Neural crest cell (in vitro differentiated cells): Measurements from ENCODE around the gene FAM76B. TPM values are rescaled to one million over a fixed set of nuclear protein-coding genes. Genes with fewer than 3 reads are reported as not detected.

Experiments
- DNase-seq: peaks from one replicate; pipeline ENCODE4 v3.0.0; 2021; ENCODE audit warnings: low read depth, mixed read lengths, low spot score
- H3K27ac Mint-ChIP-seq: one replicate; pipeline ENCODE4 v1.8.0; 2021; ENCODE audit warnings: mild to moderate bottlenecking, mixed read lengths; ENCODE audit not compliant: unreplicated experiment
- H3K27me3 Mint-ChIP-seq: 2 replicates; pipeline ENCODE4 v1.8.0; 2021; ENCODE audit warnings: low read depth, mild to moderate bottlenecking, mixed read lengths
- H3K36me3 Mint-ChIP-seq: 2 replicates; pipeline ENCODE4 v1.8.0; 2021; ENCODE audit warnings: low read depth, mild to moderate bottlenecking, mixed read lengths
- H3K4me1 Mint-ChIP-seq: 2 replicates; pipeline ENCODE4 v1.8.0; 2021; ENCODE audit warnings: mixed read lengths
- H3K4me3 Mint-ChIP-seq: one replicate; pipeline ENCODE4 v1.8.0; 2021; ENCODE audit warnings: mild to moderate bottlenecking, mixed read lengths
- H3K9me3 Mint-ChIP-seq: 2 replicates; pipeline ENCODE4 v1.8.0; 2021; ENCODE audit warnings: mixed read lengths
- CTCF ChIP-seq: fragments of 200-600 bp; sonication (generic); conservative IDR thresholded peaks from 2 replicates; pipeline ENCODE4 v1.5.0; 2021; ENCODE audit warnings: antibody characterized with exemption, mild to moderate bottlenecking
- total RNA-seq: library from RNA; stranded (reverse); gene quantifications from 2 replicates; pipeline ENCODE4 v1.2.1, GENCODE V29; 2021

FAM76B gene
- total RNA-seq, 1 donor from 2014 or later, result 45.3 TPM

DNA sequence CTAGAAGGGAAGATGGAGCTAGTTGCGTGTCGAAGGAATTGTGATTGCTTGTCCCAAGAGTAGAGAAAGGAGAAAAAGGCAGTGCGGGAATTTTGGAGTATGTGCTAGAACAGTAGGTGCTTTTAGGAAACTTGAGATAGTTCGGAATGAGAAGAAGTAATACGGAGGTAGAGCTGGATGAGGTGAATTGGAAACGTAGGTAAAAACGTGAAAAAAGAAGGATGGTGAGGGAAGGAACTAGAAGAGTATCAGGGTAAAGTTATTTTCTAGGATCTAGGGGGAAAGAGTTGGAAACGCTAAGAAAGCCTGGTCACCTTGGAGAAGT, 2.1 kb upstream of the FAM76B start:
- no peak for TF ChIP-seq CTCF
- H3K27me3 Mint-ChIP-seq, result no peaks in the 10 kb centered on the region
- no peaks in the 10 kb centered on the region for H3K36me3 Mint-ChIP-seq
- no peak for DNase-seq
- H3K4me3 Mint-ChIP-seq, result peak overlapping the region; percentile 99
- peaks cover 48% of the 10 kb centered on the region for H3K4me1 Mint-ChIP-seq
- H3K9me3 Mint-ChIP-seq, result no peaks in the 10 kb centered on the region
- peak overlapping the region; percentile 1 for H3K27ac Mint-ChIP-seq

GRCh38 chr11:95790933-95791708, 1.5 kb upstream of the FAM76B start:
- peaks cover under 1% of the 10 kb centered on the region for H3K36me3 Mint-ChIP-seq
- peak overlapping the region; percentile 100 for H3K27ac Mint-ChIP-seq
- H3K9me3 Mint-ChIP-seq, result no peaks in the 10 kb centered on the region
- DNase-seq, result peak; percentile 38
- H3K27me3 Mint-ChIP-seq, result no peaks in the 10 kb centered on the region
- peaks cover 48% of the 10 kb centered on the region for H3K4me1 Mint-ChIP-seq
- peak overlapping the region; percentile 99 for H3K4me3 Mint-ChIP-seq
- TF ChIP-seq CTCF, result no peak

- H3K4me1 Mint-ChIP-seq, result peaks cover 46% of the 10 kb centered on the region
- H3K27me3 Mint-ChIP-seq, result no peaks in the 10 kb centered on the region
- H3K27ac Mint-ChIP-seq, result peak within 1 kb of the TSS; percentile 100
- DNase-seq, result peak; percentile 90
- no peak for TF ChIP-seq CTCF
- H3K4me3 Mint-ChIP-seq, result peak within 1 kb of the TSS; percentile 99
- peaks cover 6% of the 10 kb centered on the region for H3K36me3 Mint-ChIP-seq
- no peaks in the 10 kb centered on the region for H3K9me3 Mint-ChIP-seq
These were observed 746 bp upstream of the FAM76B start, which contains the start of gene CEP57 for GRCh38 chr11:95790123-95790932. Gene CEP57, plus strand, starts transcription at chr11:95790498. Its CDS starts 201 bp downstream, at chr11:95790699.

DNA sequence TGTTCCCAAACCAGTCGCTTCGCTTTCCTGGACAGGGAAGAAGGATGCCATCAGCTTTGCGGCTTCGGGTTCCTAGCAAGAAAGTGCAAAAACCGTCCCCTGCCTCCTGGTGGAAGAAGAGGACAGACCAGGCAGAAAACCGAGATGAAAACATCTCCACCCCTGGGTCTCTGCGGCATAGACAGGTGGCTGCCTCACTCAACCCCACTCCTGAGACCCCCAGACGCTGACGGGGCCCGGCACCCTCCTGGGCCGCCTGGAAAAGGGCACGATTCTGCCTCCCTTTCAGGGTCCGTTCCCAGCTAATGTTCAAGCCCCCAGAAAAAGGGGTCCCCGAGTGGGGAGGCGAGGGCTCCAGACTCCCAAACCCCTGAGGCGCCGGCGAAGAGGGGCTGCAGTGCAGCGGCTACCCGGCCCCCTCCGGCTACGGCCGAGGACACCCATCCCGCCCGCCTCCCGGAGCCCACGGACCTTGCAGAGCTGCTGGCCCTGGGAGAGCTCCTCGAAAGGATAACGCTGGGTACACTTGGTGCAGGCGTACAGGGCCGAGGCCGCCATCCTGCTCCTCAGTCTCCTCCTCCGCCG, 569 bp downstream of the FAM76B start:
- H3K27ac Mint-ChIP-seq, result peak overlapping the region; percentile 95
- peaks cover 10% of the 10 kb centered on the region for H3K36me3 Mint-ChIP-seq
- no peaks in the 10 kb centered on the region for H3K9me3 Mint-ChIP-seq
- peak overlapping the region; percentile 99 for H3K4me3 Mint-ChIP-seq
- peaks cover 39% of the 10 kb centered on the region for H3K4me1 Mint-ChIP-seq
- DNase-seq, result peak; percentile 38
- peak; percentile 60 for TF ChIP-seq CTCF
- H3K27me3 Mint-ChIP-seq, result no peaks in the 10 kb centered on the region

- Mint-ChIP-seq H3K9me3 (no peaks in the 10 kb centered on the region), H3K27ac (no peak overlapping the region), H3K36me3 (peaks cover 9% of the 10 kb centered on the region), H3K27me3 (no peaks in the 10 kb centered on the region), H3K4me1 (peaks cover 24% of the 10 kb centered on the region), H3K4me3 (no peak overlapping the region)
- no peak for TF ChIP-seq CTCF
- DNase-seq, result no peak
These were observed 9.0 kb downstream of the FAM76B start for GRCh38 chr11:95780544-95780943.
